GM19468 (cell line): Measurements from ENCODE around the gene CRYGN.

Source experiments
- ATAC-seq: cut with Tn5 transposase; IDR thresholded peaks from one replicate; pipeline ENCODE4 v1.9.1; 2021; ENCODE audit warnings: mild to moderate bottlenecking, moderate library complexity, moderate number of reproducible peaks; ENCODE audit not compliant: unreplicated experiment; ENCODE audit errors: extremely low read depth

The CRYGN gene

DNA sequence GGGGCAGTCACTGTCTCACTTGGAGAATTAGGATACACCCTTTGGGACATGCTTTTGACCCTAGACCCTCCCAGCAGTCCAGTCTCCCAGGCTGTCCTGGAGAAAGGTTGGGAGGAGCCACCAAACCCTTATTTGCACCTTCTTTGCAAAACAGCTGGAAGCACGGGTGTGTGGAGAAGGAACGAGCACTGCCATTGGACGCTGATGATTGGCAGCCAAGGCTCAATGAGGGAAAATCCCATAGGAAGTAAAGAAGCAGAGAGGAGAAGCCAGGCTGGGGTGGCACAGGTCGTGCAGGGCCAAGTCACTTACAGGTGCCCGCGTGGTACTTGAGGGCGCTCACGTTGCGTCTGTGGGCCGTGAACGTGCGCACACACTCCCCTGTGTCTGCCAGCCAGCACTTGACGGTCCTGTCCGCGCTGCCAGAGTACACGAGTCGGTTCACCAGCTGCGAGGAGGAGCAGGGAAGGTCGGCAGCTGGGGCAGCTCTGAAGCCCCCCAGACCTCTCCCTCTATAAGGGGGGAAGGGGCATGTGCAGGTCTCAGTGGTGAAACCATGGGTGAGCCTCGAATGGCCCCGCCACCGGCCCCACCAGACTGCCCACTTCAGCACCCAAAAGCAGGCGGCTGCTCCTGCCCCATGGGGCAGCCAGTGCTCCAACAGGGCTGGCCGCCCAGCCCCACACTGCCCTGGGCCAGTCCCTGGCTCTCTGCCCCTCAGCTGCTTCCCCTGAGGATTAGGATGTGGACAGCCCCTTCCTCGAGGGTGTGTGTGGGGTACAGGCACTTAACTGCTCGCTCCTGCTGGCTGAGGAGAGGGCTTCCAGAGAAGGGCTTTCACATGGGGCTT lies 54.9 kb downstream of the CRYGN start:
- ATAC-seq: no peak

DNA sequence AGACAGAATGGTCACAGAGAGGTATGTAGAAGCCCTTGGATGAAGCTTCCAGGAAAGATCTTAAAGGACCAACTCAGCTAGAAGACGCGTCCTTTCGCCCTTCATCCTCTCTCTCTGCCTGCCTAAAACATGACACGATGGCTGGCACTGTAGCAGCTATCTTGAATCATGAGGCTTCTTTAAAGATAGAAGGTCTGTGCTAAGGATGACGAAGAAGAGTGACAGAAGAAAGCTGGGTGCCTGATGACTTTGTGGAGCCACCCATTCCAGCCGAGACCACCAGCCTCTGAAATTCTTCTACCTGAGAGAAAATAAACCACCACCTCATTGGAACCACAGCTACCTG lies 55.6 kb downstream of the CRYGN start:
- no peak for ATAC-seq

DNA sequence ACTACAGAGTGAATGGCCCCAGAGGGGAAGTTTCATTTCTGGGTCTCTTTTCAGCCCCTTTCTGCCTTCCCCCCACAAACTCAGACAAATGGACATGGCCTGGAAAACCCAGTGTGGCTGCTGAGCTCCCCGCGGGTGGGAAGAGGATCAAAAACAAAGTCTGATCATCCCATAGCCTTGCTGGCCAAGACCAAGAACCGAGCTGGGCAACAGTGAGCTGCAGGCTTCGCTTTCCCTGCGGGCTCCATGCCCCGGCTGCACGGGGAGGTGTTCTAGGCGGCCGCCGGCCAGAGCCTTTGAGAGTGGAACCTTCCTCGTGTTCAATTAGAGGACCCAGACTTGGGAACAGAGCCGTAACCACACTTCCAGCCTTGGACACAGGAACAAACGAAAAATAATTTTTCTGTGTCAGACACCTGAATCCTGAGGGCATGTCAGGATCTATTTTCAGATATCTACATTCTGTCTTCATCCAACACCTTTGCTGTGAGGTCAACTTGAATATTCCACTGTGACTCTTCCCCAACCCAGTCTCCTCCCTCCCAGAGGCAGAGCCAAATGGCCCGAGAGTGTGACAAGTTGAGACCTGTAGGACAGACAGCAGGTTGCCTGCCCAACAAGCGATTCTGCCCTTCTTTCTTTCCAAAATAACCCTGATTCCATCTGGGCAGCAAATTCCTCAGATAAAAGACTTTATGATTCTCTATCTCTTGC lies 56.1 kb downstream of the CRYGN start:
- no peak for ATAC-seq

DNA sequence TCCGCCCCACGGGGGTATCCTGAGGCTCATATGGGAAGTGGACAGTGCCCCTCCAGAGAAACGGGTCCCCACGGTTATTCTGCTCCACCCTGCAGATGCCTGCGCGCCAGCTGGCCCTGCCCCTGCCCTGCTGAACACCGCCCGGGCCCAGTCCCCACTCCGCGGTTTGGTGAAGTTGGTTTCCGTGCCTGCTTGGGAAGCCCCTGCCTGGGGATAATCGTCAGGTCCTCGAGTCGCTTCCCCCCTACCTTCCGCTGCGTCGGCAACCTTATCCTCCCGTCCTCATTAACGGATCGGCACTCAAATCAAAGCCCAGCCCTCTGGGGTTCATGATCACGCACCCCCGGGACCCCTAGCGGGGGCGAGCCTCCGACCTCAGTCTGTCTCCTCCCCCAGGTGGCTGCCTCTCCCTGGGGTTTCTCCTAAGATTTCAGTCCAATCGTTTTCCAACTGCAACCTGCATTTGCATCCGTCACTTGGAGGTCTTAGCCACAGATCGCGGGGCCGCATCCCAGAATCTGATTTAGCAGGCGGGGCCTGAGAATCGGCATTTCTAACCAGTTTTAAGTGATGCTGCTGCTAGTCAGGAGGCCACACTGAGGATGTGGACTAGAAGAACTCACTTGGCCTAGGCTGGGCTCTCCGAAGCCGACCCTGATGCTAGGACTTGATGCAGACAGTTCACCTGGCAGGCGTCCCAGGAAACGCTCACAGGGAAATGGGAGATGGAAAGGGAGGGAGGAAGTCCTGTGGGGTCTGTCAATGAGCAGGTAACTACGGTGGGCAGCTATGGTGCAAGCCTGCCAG lies 57.7 kb downstream of the CRYGN start:
- no peak for ATAC-seq

DNA sequence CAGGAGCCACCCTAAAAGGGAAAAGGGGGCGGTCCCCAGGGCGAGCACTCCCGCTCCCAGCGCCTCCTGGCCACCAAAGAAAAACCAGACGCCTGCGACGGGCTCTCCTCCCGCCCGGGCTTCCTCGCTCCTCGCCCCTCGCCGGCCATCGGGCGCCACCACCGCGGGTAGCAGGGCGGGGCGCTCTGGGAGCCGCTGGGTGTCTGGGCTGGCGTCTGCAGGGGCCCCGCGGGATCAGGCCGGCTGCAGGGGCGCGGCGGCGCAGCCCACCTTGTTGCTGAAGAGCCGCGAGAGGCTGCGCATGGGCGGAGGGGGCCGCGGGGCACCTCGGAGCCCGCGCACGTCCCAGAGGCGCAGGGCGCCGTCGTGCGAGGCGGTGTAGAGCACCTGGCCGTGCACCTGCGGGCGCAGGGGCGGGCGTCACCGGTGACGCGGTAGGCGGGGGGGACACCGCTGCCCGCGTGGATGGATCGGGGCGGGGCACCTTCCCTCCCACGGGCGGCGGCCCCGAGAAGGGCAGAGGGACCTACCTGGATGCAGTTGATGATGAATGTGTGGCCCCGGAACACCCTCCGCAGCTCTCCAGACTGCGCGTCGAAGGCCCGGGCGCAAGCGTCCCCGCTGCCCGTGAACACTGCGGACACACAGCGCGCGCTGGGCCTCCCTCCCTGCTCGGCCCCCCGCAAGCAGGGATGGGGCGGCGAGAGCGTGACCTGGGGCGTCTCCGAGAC lies 58.4 kb downstream of the CRYGN start:
- no peak for ATAC-seq

DNA sequence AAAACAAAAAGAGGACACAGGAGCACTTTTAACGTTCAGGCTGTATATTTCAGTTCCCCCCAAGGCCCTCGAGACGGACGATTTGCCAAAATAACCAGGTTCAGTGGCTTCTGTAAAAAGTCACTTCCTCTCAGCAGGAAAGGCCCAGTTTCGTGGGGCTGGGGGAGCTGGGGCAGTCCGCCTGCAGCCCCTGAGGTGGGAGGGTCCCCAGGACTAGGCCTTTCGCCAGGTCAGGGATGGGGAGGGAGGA lies 58.9 kb downstream of the CRYGN start:
- no peak for ATAC-seq

DNA sequence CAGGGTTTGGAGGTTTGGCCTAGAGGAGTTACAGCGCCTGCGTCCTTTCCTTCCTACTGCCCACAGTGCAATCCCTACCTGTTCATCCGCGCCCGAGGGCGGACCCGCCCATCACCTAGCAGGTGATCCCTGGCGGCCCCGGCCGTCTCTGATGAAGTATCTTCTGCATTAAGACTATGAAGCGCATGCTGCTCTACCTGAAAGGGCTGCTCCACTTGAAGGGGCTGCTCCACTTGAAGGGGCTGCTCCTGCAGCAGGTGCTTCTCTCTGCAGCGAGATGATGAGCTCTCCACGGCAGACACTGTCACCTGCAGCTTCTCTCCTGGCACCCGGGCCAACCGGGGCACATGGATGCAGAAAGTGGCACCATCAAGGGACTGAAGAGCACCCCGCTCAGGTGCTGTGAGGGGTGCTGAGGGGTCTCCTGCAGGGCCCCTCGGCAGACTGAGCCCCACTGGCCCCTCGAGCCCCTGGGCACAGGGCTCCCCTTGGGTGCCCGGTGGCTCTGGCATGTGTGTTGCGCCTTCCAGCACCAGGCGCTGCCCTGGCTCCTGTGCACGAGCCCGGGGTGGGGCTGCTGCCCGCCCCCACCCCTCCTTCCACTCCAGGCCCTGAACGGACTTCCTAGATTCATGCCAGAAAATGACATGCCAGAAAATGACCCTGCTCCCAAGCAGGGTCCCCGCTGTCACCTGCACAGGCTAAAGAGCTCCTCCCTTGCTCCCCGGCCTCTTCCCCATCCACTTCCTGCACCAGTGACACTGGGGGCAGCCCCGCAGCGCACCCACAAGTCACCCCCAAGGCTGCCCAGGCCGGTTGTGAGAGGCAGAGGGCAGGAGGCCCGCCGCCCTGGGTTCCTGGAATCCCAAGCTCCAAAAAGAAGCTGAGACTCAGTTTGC lies 59.5 kb downstream of the CRYGN start:
- no peak for ATAC-seq

DNA sequence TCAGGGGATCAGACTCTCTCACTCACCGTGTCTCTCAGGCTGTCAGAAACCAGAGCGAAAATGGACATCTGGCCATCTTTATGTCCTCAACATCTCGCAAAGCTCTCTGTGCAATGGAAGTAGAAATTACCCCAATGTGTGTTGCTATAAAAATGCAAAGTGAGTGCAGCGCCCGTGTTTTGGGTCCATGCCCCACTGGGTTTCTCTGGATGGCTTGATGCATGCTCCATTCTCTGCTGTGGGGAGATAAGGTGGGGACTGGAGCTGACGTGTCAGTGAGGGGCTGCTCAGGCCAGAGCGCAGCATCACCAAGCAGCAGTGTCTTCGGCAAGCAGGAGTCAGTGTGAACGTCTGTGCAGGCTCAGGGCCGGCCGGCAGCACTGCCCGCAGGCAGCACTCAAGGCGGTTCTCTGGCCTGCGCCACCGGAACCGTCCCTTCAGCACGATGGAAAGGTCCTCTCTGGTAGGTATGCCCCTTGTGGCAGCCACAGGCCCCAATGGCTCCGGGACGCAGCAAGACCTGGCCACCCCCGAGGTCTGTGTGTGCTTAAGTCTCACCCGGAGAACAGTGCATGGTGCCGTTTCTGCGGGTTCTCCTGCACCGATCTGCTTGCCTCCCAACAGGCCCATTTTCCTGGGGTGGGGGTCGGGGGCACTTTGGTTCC lies 60.3 kb downstream of the CRYGN start:
- no peak for ATAC-seq

DNA sequence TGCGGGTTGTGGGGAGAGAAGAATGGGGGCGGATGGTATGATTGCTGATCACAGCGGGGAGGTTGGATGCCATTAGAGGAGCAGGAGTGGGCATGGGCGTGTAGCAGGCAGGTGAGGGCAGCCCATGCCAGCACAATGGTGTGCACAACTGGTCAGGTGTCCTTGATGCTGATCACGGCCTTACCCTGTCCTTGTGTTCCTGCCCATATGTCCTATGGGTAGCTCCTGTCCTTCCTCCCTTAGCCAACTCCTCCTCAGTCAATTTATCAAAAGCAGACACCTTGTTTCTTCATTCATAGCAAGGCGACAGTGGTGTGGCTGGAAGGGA lies 60.8 kb downstream of the CRYGN start:
- ATAC-seq: no peak
